ENCODE measurements around the gene HTATIP2. TPM values are rescaled to one million over a fixed set of nuclear protein-coding genes. Genes with fewer than 3 reads are reported as not detected.

The HTATIP2 gene
- total and polyA plus RNA-seq, 4 donors: 16.5 to 93.6 (median 64.1) TPM

DNA sequence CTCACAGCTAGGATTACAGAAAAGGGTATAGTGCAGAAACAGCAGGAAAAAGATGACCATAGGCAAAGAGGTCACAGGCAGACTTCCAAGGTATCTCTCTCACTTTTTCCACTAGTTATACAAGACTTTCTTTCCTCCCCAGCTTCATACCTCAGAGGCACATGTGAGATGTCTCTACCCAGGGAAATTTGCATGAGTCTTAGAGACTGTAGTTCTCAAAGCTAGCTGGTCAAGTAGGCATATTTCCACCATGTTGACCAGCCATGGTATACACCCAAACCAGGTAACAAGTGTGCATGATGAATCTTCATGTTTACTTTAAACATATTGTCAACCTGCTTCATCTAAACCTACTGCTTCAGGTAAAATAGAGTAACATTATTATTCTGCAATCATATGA, 51.9 kb downstream of the HTATIP2 start (continued):
- TF ChIP-seq, protein P1, sequence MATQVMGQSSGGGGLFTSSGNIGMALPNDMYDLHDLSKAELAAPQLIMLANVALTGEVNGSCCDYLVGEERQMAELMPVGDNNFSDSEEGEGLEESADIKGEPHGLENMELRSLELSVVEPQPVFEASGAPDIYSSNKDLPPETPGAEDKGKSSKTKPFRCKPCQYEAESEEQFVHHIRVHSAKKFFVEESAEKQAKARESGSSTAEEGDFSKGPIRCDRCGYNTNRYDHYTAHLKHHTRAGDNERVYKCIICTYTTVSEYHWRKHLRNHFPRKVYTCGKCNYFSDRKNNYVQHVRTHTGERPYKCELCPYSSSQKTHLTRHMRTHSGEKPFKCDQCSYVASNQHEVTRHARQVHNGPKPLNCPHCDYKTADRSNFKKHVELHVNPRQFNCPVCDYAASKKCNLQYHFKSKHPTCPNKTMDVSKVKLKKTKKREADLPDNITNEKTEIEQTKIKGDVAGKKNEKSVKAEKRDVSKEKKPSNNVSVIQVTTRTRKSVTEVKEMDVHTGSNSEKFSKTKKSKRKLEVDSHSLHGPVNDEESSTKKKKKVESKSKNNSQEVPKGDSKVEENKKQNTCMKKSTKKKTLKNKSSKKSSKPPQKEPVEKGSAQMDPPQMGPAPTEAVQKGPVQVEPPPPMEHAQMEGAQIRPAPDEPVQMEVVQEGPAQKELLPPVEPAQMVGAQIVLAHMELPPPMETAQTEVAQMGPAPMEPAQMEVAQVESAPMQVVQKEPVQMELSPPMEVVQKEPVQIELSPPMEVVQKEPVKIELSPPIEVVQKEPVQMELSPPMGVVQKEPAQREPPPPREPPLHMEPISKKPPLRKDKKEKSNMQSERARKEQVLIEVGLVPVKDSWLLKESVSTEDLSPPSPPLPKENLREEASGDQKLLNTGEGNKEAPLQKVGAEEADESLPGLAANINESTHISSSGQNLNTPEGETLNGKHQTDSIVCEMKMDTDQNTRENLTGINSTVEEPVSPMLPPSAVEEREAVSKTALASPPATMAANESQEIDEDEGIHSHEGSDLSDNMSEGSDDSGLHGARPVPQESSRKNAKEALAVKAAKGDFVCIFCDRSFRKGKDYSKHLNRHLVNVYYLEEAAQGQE (IDR thresholded peaks at IDR 0.05): no peak
- TF ChIP-seq YY1 (IDR thresholded peaks at IDR 0.05): no peak
- TF ChIP-seq GABPA (IDR thresholded peaks at IDR 0.05 in 1 of 2, conservative IDR thresholded peaks at IDR 0.05 in 1 of 2): no peak
- no peak for TF ChIP-seq SP1 (IDR thresholded peaks at IDR 0.05)
- TF ChIP-seq, protein P2, sequence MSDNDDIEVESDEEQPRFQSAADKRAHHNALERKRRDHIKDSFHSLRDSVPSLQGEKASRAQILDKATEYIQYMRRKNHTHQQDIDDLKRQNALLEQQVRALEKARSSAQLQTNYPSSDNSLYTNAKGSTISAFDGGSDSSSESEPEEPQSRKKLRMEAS (IDR thresholded peaks at IDR 0.05): no peak
- no peak for TF ChIP-seq EGR1 (IDR thresholded peaks at IDR 0.05; ENCODE audit: low read depth in 2 of 2)
- no peak for TF ChIP-seq HNF4G (IDR thresholded peaks at IDR 0.05)

DNA sequence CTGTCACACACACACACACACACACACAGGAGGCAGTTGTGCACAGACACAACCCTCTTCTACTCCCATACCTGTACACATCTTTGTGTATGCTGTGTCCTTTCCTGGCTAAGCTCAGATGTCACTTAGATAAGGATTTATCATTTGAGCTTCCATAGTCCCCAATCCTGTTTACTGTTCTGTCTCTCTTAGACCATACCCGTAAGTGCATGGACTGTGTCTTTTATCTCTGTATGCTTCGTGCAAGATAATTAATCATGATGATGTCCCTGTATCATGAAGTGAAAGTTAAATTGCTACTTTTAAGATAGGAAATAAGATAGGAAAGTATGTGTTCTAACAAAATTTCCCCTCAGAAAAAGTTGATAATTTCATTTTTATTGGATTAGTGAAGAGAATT, 54.3 kb downstream of the HTATIP2 start:
- DNase-seq (ENCODE audit: low spot score): no peak
- no peak overlapping the region for H3K27ac ChIP-seq (ENCODE audit: low read depth in 1 of 2, low read length in 2 of 2)
- WGBS: 63% methylated on average over 2 of the region's 2 CpGs
- no peaks in the 10 kb centered on the region for H3K9me3 ChIP-seq (ENCODE audit: control insufficient read depth in 4 of 4, low read length in 3 of 4)
- no peak overlapping the region for H3K9ac ChIP-seq (ENCODE audit: low read depth in 1 of 2, low read length in 2 of 2)
- H3K4me3 ChIP-seq (ENCODE audit: low read depth in 1 of 3, low read length in 3 of 3): no peak overlapping the region
- H3K4me1 ChIP-seq (ENCODE audit: control insufficient read depth in 4 of 4, insufficient read depth in 4 of 4, low read length in 3 of 4): no peaks in the 10 kb centered on the region
- TF ChIP-seq, protein P2 (IDR thresholded peaks at IDR 0.05): no peak
- TF ChIP-seq SP1 (IDR thresholded peaks at IDR 0.05) (no peak), RXRA (IDR thresholded peaks at IDR 0.05) (no peak), GABPA (IDR thresholded peaks at IDR 0.05 in 1 of 2, conservative IDR thresholded peaks at IDR 0.05 in 1 of 2) (no peak), HNF4G (IDR thresholded peaks at IDR 0.05) (no peak), EGR1 (IDR thresholded peaks at IDR 0.05; ENCODE audit: low read depth in 2 of 2) (no peak)
- TF ChIP-seq, protein P3, sequence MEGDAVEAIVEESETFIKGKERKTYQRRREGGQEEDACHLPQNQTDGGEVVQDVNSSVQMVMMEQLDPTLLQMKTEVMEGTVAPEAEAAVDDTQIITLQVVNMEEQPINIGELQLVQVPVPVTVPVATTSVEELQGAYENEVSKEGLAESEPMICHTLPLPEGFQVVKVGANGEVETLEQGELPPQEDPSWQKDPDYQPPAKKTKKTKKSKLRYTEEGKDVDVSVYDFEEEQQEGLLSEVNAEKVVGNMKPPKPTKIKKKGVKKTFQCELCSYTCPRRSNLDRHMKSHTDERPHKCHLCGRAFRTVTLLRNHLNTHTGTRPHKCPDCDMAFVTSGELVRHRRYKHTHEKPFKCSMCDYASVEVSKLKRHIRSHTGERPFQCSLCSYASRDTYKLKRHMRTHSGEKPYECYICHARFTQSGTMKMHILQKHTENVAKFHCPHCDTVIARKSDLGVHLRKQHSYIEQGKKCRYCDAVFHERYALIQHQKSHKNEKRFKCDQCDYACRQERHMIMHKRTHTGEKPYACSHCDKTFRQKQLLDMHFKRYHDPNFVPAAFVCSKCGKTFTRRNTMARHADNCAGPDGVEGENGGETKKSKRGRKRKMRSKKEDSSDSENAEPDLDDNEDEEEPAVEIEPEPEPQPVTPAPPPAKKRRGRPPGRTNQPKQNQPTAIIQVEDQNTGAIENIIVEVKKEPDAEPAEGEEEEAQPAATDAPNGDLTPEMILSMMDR (IDR thresholded peaks at IDR 0.05; ENCODE audit: low read depth, low read length, missing input control): no peak
- TF ChIP-seq, protein P1 (IDR thresholded peaks at IDR 0.05): no peak
- H3K27me3 ChIP-seq (ENCODE audit: control insufficient read depth in 4 of 4, insufficient read depth in 4 of 4, low read length in 3 of 4): no peaks in the 10 kb centered on the region
- H3K36me3 ChIP-seq (ENCODE audit: control insufficient read depth in 4 of 4, insufficient read depth in 3 of 4, low read depth in 1 of 4, low read length in 3 of 4): peaks cover 0 to 18% (median 7%) of the 10 kb centered on the region in 4 donors
